ENCODE results near the gene SLC35F1.

The SLC35F1 gene

DNA sequence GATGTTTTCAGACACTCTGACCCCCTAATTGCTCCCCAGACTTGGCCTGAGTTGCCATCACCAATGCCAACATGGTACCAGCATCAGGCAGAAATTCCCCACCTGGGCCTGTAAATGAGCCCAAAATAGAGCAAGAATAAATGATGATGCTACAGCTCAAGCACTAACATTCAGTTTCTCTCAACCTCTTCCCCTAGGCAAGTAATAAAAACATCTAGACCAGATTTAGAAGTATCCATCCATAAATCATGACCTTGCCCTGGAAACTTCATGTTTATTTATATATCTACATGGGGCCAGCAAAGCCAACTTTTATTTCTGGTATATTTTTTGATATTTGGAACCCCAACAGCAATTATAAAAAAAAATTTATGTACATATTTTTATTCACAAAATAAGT, 419.6 kb downstream of the SLC35F1 start:
- TF ChIP-seq, protein P1, sequence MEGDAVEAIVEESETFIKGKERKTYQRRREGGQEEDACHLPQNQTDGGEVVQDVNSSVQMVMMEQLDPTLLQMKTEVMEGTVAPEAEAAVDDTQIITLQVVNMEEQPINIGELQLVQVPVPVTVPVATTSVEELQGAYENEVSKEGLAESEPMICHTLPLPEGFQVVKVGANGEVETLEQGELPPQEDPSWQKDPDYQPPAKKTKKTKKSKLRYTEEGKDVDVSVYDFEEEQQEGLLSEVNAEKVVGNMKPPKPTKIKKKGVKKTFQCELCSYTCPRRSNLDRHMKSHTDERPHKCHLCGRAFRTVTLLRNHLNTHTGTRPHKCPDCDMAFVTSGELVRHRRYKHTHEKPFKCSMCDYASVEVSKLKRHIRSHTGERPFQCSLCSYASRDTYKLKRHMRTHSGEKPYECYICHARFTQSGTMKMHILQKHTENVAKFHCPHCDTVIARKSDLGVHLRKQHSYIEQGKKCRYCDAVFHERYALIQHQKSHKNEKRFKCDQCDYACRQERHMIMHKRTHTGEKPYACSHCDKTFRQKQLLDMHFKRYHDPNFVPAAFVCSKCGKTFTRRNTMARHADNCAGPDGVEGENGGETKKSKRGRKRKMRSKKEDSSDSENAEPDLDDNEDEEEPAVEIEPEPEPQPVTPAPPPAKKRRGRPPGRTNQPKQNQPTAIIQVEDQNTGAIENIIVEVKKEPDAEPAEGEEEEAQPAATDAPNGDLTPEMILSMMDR (IDR thresholded peaks at IDR 0.05), result no peak

DNA sequence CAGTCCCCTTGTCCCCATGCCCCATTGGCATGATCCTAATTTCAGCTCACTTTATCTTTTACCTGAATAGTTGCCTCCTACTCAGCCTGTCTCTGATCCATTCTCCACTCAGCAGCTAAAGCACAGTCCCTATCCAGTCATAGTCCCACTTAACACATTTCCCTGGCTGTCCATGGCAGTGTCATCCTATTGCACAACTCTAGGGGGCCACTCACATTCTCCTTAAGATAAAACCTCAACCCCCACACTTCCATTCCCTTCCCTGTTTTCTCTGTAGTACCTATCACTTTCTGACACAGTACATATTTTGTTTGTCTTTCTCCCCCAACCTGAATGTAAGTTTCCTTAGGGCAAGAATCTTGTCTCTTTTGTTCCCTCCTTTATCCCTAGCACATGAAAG, 420.2 kb downstream of the SLC35F1 start:
- TF ChIP-seq, protein P1 (IDR thresholded peaks at IDR 0.05), result no peak; the same call in 1 of the 2 replicates

DNA sequence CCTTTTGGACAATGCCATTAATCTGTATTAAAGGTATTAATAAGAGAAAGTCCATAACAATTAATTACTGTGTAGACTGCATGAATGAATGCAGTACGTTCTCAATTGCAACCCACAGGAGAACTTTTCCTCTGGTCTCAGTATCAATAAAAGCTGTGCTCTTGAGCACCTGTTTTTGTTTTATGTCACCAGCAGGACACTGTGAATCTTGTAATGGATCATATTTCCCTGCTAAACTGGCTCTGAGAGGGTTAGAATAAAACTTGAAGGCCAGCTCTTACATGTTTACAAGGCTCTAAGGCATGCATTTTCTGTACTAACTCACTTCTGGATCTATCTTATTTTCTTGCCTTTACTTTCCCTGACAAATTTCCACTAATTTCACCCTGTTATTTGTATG, 426.7 kb downstream of the SLC35F1 start:
- TF ChIP-seq, protein P1 (IDR thresholded peaks at IDR 0.05), result no peak

DNA sequence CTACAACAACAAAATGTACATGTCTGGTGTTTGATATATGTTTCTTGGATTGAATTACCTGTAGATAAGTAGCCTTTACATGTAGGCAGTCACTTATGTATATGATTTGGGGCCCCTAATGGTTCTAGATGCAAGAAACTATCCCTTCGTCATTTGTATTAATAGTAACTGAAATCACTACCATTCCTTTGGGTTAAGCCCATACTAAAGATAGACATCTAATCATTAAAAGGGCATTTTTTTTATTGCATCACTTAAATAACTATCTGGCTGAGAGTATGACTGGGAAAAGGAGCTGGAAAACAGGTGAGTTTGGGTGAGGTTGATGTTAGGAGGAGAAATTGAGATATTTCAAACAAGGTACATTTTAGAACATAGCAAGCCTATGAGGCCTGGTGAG, 427.6 kb downstream of the SLC35F1 start:
- TF ChIP-seq, protein P1 (IDR thresholded peaks at IDR 0.05), result no peak

DNA sequence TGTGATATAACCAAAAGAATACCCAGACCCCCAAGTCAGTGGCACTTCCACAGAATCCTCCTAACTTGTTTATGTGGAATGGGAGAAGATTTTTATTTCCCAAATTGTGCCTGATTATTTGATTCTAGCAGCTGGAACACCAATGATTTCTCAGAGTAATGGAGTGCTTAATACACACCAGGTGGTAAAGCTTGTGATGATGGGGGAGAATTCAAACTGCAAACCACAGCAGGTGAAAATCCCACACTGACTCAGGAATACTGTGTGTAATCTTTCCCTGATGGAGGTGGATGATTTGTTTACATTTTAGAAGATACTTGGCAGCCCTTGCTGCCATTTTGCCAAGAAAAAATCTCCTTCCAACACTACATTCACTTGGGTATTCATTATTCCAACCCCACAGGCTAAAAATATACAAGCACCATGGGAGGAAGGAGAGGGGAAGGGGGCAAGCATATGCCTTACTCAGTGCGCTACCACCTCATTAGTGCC, 428.3 kb downstream of the SLC35F1 start:
- TF ChIP-seq, protein P1 (IDR thresholded peaks at IDR 0.05), result no peak

DNA sequence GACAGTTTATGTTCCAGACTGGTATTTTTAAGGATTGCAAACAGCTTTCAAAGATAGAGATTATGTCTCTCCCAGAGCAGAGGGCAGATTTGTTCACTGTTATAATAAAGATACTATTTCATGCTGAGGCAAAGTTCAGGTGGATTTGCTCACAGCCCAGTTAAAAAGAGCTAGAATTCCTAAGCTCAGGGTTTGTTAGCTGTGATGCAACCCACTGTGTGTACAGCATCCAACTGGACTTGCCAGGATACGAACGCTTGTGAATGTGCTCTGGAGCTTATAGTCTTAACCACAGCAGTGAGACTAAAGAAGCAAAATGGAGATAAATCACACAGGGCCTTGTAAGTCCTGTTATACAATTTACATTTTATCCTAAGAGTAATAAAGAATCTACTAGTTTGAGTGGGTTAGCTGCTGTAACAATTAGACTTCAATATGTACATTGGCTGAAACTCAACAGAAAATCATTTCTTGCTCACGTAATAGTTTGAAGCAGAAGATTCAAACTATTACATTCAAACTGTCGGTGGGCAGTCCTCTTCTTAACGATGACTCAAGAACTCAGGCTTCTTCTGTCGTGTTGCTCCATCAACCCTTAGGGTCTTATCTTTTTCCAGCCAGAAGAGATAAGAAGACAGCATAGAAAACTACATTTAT, 437.1 kb downstream of the SLC35F1 start:
- TF ChIP-seq, protein P1 (IDR thresholded peaks at IDR 0.05), result no peak

DNA sequence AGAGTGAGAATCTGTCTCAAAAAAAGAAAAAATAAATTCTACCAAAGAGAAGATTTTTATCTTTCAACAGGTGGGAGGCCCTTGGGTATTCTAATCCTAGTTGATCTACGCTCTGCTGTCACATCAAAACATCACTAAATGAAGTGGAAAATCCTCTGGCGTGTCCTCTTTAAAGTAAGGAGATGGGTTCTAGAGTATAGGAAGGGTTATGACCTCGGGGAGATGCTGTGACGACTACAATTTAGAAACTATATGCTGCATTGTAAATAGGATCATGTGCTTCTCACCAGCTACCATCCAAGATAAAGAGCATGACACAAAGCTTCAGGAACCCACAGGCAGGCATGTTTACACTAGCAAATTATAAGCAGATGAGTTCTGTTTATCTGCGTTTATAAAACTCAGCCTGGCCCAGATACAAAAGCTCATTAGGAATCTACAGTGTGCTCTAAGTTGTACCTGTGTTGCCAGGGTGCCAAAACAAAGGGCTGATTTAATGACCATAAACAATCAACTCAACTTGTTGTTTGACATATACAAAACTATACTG, 443.9 kb downstream of the SLC35F1 start:
- TF ChIP-seq, protein P1 (IDR thresholded peaks at IDR 0.05), result no peak
